Measurements from ENCODE around the gene KCNK17.
A peak's percentile ranks its signal among the peaks of the same experiment; 100 is the strongest.

Gene KCNK17

GRCh38 chr6:39314273-39314795, at the start of gene KCNK17:
Gene KCNK17 (minus strand): TSS chr6:39314419. CDS start chr6:39314320, 99 bp downstream.
- DNase-seq, result no peak

- DNase-seq, result no peak
Observed at GRCh38 chr6:39363280-39363679, 49.1 kb upstream of the KCNK17 start.

- no peak for DNase-seq
Observed at GRCh38 chr6:39362487-39362865, 48.3 kb upstream of the KCNK17 start.

- peak; percentile 41 for DNase-seq
Observed at GRCh38 chr6:39361657-39362486, 47.7 kb upstream of the KCNK17 start.

- no peak for DNase-seq
Observed at GRCh38 chr6:39360378-39360777, 46.2 kb upstream of the KCNK17 start.

- no peak for DNase-seq
Observed at GRCh38 chr6:39357998-39358686, 43.9 kb upstream of the KCNK17 start.

- no peak for DNase-seq
Observed at GRCh38 chr6:39353698-39354315, 39.6 kb upstream of the KCNK17 start.

GRCh38 chr6:39350723-39351505, 36.7 kb upstream of the KCNK17 start:
- no peak for DNase-seq

- no peak for DNase-seq
Observed at GRCh38 chr6:39348740-39349139, 34.5 kb upstream of the KCNK17 start.

- peak; percentile 39 for DNase-seq
Observed at GRCh38 chr6:39347906-39348585, 33.8 kb upstream of the KCNK17 start.

- DNase-seq, result no peak
Observed at GRCh38 chr6:39347206-39347605, 33.0 kb upstream of the KCNK17 start.

- no peak for DNase-seq
Observed at GRCh38 chr6:39344821-39345280, 30.6 kb upstream of the KCNK17 start.

GRCh38 chr6:39343396-39343870, 29.2 kb upstream of the KCNK17 start:
- no peak for DNase-seq

- no peak for DNase-seq
Observed at GRCh38 chr6:39342692-39343395, 28.6 kb upstream of the KCNK17 start.

- no peak for DNase-seq
Observed at GRCh38 chr6:39341937-39342336, 27.7 kb upstream of the KCNK17 start.

GRCh38 chr6:39341352-39341751, 27.1 kb upstream of the KCNK17 start:
- DNase-seq, result no peak

- no peak for DNase-seq
Observed at GRCh38 chr6:39339868-39340550, 25.8 kb upstream of the KCNK17 start.

GRCh38 chr6:39339096-39339867, 25.1 kb upstream of the KCNK17 start:
- DNase-seq, result no peak

- no peak for DNase-seq
Observed at GRCh38 chr6:39338397-39338796, 24.2 kb upstream of the KCNK17 start.
